ENCODE results near the gene PXDC1. TPM values are rescaled to one million over a fixed set of nuclear protein-coding genes. Genes with fewer than 3 reads are reported as not detected.
A peak's percentile ranks its signal among the peaks of the same experiment; 100 is the strongest.

Gene PXDC1
- total RNA-seq, 1 donor from 2014 or later: 41.0 TPM

- Mint-ChIP-seq H3K27me3 (ENCODE audit: unreplicated experiment) (peaks cover 9% of the 10 kb centered on the region), H3K9me3 (ENCODE audit: unreplicated experiment) (no peaks in the 10 kb centered on the region), H3K4me1 (ENCODE audit: unreplicated experiment) (peaks cover 41% of the 10 kb centered on the region), H3K27ac (ENCODE audit: unreplicated experiment) (peak overlapping the region; percentile 84), H3K36me3 (ENCODE audit: low read depth, unreplicated experiment) (peaks cover 4% of the 10 kb centered on the region), H3K4me3 (ENCODE audit: unreplicated experiment) (peak overlapping the region; percentile 80)
- no peak for TF ChIP-seq CTCF (IDR thresholded peaks at IDR 0.05; ENCODE audit: unreplicated experiment)
- DNase-seq (ENCODE audit: low spot score): no peak
Observed at GRCh38 chr6:3752531-3753227, 1.2 kb upstream of the PXDC1 start.

GRCh38 chr6:3751730-3752530 is 417 bp upstream of the PXDC1 start:
- peak; percentile 90 for DNase-seq (ENCODE audit: low spot score)
- Mint-ChIP-seq H3K4me3 (ENCODE audit: unreplicated experiment) (no peak overlapping the region), H3K4me1 (ENCODE audit: unreplicated experiment) (peaks cover 48% of the 10 kb centered on the region), H3K36me3 (ENCODE audit: low read depth, unreplicated experiment) (peaks cover 8% of the 10 kb centered on the region), H3K27ac (ENCODE audit: unreplicated experiment) (no peak overlapping the region), H3K9me3 (ENCODE audit: unreplicated experiment) (no peaks in the 10 kb centered on the region), H3K27me3 (ENCODE audit: unreplicated experiment) (peaks cover 11% of the 10 kb centered on the region)
- peak; percentile 70 for TF ChIP-seq CTCF (IDR thresholded peaks at IDR 0.05; ENCODE audit: unreplicated experiment)

- no peaks in the 10 kb centered on the region for H3K9me3 Mint-ChIP-seq (ENCODE audit: unreplicated experiment)
- peaks cover 8% of the 10 kb centered on the region for H3K36me3 Mint-ChIP-seq (ENCODE audit: low read depth, unreplicated experiment)
- peaks cover 11% of the 10 kb centered on the region for H3K27me3 Mint-ChIP-seq (ENCODE audit: unreplicated experiment)
- DNase-seq (ENCODE audit: low spot score): peak; percentile 47
- H3K4me3 Mint-ChIP-seq (ENCODE audit: unreplicated experiment): peak overlapping the region; percentile 89
- TF ChIP-seq CTCF (IDR thresholded peaks at IDR 0.05; ENCODE audit: unreplicated experiment): no peak
- H3K27ac Mint-ChIP-seq (ENCODE audit: unreplicated experiment): no peak overlapping the region
- peaks cover 53% of the 10 kb centered on the region for H3K4me1 Mint-ChIP-seq (ENCODE audit: unreplicated experiment)
Observed at GRCh38 chr6:3750317-3751076, 1.0 kb downstream of the PXDC1 start.

GRCh38 chr6:3749977-3750316 is 1.6 kb downstream of the PXDC1 start:
- no peak for DNase-seq (ENCODE audit: low spot score)
- TF ChIP-seq CTCF (IDR thresholded peaks at IDR 0.05; ENCODE audit: unreplicated experiment): no peak
- peaks cover 53% of the 10 kb centered on the region for H3K4me1 Mint-ChIP-seq (ENCODE audit: unreplicated experiment)
- H3K4me3 Mint-ChIP-seq (ENCODE audit: unreplicated experiment): peak overlapping the region; percentile 89
- H3K27me3 Mint-ChIP-seq (ENCODE audit: unreplicated experiment): peaks cover 11% of the 10 kb centered on the region
- no peaks in the 10 kb centered on the region for H3K9me3 Mint-ChIP-seq (ENCODE audit: unreplicated experiment)
- no peak overlapping the region for H3K27ac Mint-ChIP-seq (ENCODE audit: unreplicated experiment)
- peaks cover 8% of the 10 kb centered on the region for H3K36me3 Mint-ChIP-seq (ENCODE audit: low read depth, unreplicated experiment)
